Lung (tissue), 12 donors: Measurements from ENCODE around the gene TJP2. TPM values are rescaled to one million over a fixed set of nuclear protein-coding genes. Genes with fewer than 3 reads are reported as not detected.

Experiments used
- ATAC-seq: fragments of 200-7000 bp; cut with Tn5 transposase; one replicate; pipeline ENCODE4 v1.9.1; 2020; ENCODE audit warnings: moderate number of reproducible peaks; ENCODE audit not compliant: insufficient read depth, low FRiP score
- DNase-seq, 3 donors: peaks; one replicate each; pipeline ENCODE4 v3.0.0-alpha.2; 2013 to 2017
- H3K27ac ChIP-seq, 2 donors: one replicate each; pipeline ENCODE4 v1.5.1; 2013; ENCODE audit warnings: mild to moderate bottlenecking in 2 of 2, moderate library complexity in 2 of 2, control low read depth in 1 of 2, inconsistent platforms in 1 of 2, low read depth in 1 of 2, low read length in 1 of 2
- H3K27me3 ChIP-seq, 3 donors: one replicate each; pipeline ENCODE4 v1.5.1; 2013; ENCODE audit warnings: low read length in 2 of 3; ENCODE audit not compliant: control insufficient read depth in 3 of 3, insufficient read depth in 3 of 3
- H3K36me3 ChIP-seq, 4 donors: one replicate each; pipeline ENCODE4 v1.5.1; 2013; ENCODE audit warnings: low read length in 4 of 4, mild to moderate bottlenecking in 1 of 4, moderate library complexity in 1 of 4; ENCODE audit not compliant: control insufficient read depth in 4 of 4, insufficient read depth in 4 of 4
- H3K4me1 ChIP-seq, 5 donors: one replicate each; pipeline ENCODE4 v1.5.1; 2013; ENCODE audit warnings: low read length in 5 of 5, mild to moderate bottlenecking in 2 of 5, moderate library complexity in 1 of 5; ENCODE audit not compliant: control insufficient read depth in 5 of 5, insufficient read depth in 5 of 5
- H3K4me3 ChIP-seq: one replicate; pipeline ENCODE4 v1.5.1; 2013; ENCODE audit warnings: mild to moderate bottlenecking, control low read depth, moderate library complexity
- H3K9ac ChIP-seq, 2 donors: one replicate each; pipeline ENCODE4 v1.5.1; 2013; ENCODE audit warnings: low read length in 2 of 2, control low read depth in 1 of 2; ENCODE audit not compliant: insufficient read depth in 1 of 2
- H3K9me3 ChIP-seq, 4 donors: one replicate each; pipeline ENCODE4 v1.5.1; 2013; ENCODE audit warnings: low read length in 3 of 4, mild to moderate bottlenecking in 1 of 4, moderate library complexity in 1 of 4; ENCODE audit not compliant: control insufficient read depth in 4 of 4, insufficient read depth in 3 of 4
- CTCF ChIP-seq: IDR thresholded peaks from 2 replicates; pipeline ENCODE4 v1.5.1; 2012; ENCODE audit warnings: mild to moderate bottlenecking; ENCODE audit errors: control extremely low read depth, extremely low read depth
- WGBS, 2 donors: extraction: QIAGEN DNeasy Blood & Tissue Kit; methylation state at CpG; one replicate each; pipeline ENCODE4 v1.1.7; 2013; 5-methylcytosine and 5-hydroxymethylcytosine counted together
- polyA plus RNA-seq, 2 donors: library from polyadenylated mRNA; stranded (reverse); fragments of 200-250 nt; gene quantifications; one replicate each; pipeline ENCODE4 v1.2.1, GENCODE V29; 2013
- total RNA-seq, 2 donors: library from RNA; depleted of rRNA in 1 of 2; stranded (reverse); fragments of >200 nt in 1 of 2; gene quantifications; one replicate each; pipeline ENCODE4 v1.2.1, GENCODE V29; 2014 to 2021
- donor health status: control.
- donor health status: control.
- donor health status: Bipolar disorder and iron deficiency.
- donor health status: healthy.
- donor health status: DM: yes; HTN: yes; CAD: no.

TJP2 gene
- total and polyA plus RNA-seq, 4 donors, result 39.3 to 181 (median 73.6) TPM

GRCh38 chr9:69246629-69247028 is 72.6 kb downstream of the TJP2 start:
- ATAC-seq (no peak), DNase-seq (no peak)
- Histone ChIP-seq H3K27me3 (no peaks in the 10 kb centered on the region), H3K4me1 (no peaks in the 10 kb centered on the region), H3K9ac (no peak overlapping the region), H3K27ac (no peak overlapping the region), H3K36me3 (peaks cover 24 to 29% (median 26%) of the 10 kb centered on the region in 4 donors), H3K9me3 (no peaks in the 10 kb centered on the region), H3K4me3 (no peak overlapping the region)
- no peak for TF ChIP-seq CTCF
- 96 to 98% methylated on average over 2 of the region's 2 CpGs for WGBS, 2 donors

- 96% methylated on average over 22 of the region's 22 CpGs for WGBS, 2 donors
- no peaks in the 10 kb centered on the region for H3K9me3 ChIP-seq
- H3K4me3 ChIP-seq, result no peak overlapping the region
- no peak overlapping the region for H3K9ac ChIP-seq
- no peaks in the 10 kb centered on the region for H3K4me1 ChIP-seq
- no peaks in the 10 kb centered on the region for H3K27me3 ChIP-seq
- peaks cover 26 to 35% (median 31%) of the 10 kb centered on the region in 4 donors for H3K36me3 ChIP-seq
- H3K27ac ChIP-seq, result no peak overlapping the region
- no peak for DNase-seq
- TF ChIP-seq CTCF, result no peak
- ATAC-seq, result no peak
Observed at GRCh38 chr9:69248005-69248404, 73.9 kb downstream of the TJP2 start.

- WGBS, 2 donors, result 71 to 74% methylated on average over 7 of the region's 7 CpGs
- Histone ChIP-seq H3K27me3 (no peaks in the 10 kb centered on the region), H3K27ac (no peak overlapping the region), H3K36me3 (peaks cover 29 to 41% (median 38%) of the 10 kb centered on the region in 4 donors), H3K4me1 (peaks cover 0 to 2% (median 0%) of the 10 kb centered on the region in 5 donors), H3K9ac (no peak overlapping the region), H3K9me3 (no peaks in the 10 kb centered on the region), H3K4me3 (no peak overlapping the region)
- TF ChIP-seq CTCF, result no peak
- no peak for ATAC-seq
- peak in 1 of 3 donors; percentile 10 for DNase-seq
Observed at GRCh38 chr9:69249337-69249736, 75.3 kb downstream of the TJP2 start.

GRCh38 chr9:69250681-69251080 is 76.6 kb downstream of the TJP2 start:
- no peak for ATAC-seq
- Histone ChIP-seq H3K27me3 (no peaks in the 10 kb centered on the region), H3K4me1 (peaks cover 0 to 2% (median 0%) of the 10 kb centered on the region in 5 donors), H3K4me3 (no peak overlapping the region), H3K36me3 (peaks cover 26 to 41% (median 40%) of the 10 kb centered on the region in 4 donors), H3K9ac (no peak overlapping the region), H3K27ac (no peak overlapping the region), H3K9me3 (no peaks in the 10 kb centered on the region)
- DNase-seq, result no peak
- no peak for TF ChIP-seq CTCF
- WGBS, 2 donors, result 62 to 67% methylated on average over 3 of the region's 3 CpGs
